Trophoblast cell (in vitro differentiated cells and primary cell): Measurements from ENCODE around the gene TTC12. TPM values are rescaled to one million over a fixed set of nuclear protein-coding genes. Genes with fewer than 3 reads are reported as not detected.
A peak's percentile ranks its signal among the peaks of the same experiment; 100 is the strongest.

Experiments
- DNase-seq, 2 donors: peaks; one replicate each; pipeline ENCODE4 v3.0.0-alpha.2; 2016
- H2AFZ ChIP-seq: 2 replicates; pipeline ENCODE4 v1.6.1; 2013; ENCODE audit warnings: low read length, moderate library complexity, mild to moderate bottlenecking; ENCODE audit not compliant: insufficient read depth, poor library complexity
- H2AK5ac ChIP-seq: 2 replicates; pipeline ENCODE4 v1.6.1; 2013; ENCODE audit warnings: mild to moderate bottlenecking, low read length
- H2BK120ac ChIP-seq: 2 replicates; pipeline ENCODE4 v1.6.1; 2013; ENCODE audit warnings: low read length, mild to moderate bottlenecking, moderate library complexity; ENCODE audit not compliant: insufficient read depth, poor library complexity
- H2BK12ac ChIP-seq: 2 replicates; pipeline ENCODE4 v1.6.1; 2013; ENCODE audit warnings: mild to moderate bottlenecking, low read length, moderate library complexity
- H2BK5ac ChIP-seq: 2 replicates; pipeline ENCODE4 v1.6.1; 2013; ENCODE audit warnings: low read length, low read depth, moderate library complexity, mild to moderate bottlenecking; ENCODE audit not compliant: poor library complexity
- H3K14ac ChIP-seq: 2 replicates; pipeline ENCODE4 v1.6.1; 2013; ENCODE audit warnings: mild to moderate bottlenecking, low read length
- H3K18ac ChIP-seq: 2 replicates; pipeline ENCODE4 v1.6.1; 2013; ENCODE audit warnings: mild to moderate bottlenecking, low read length
- H3K23ac ChIP-seq: 2 replicates; pipeline ENCODE4 v1.6.1; 2013; ENCODE audit warnings: low read length
- H3K27ac ChIP-seq: 2 replicates; pipeline ENCODE4 v1.5.1; 2013; ENCODE audit warnings: low read depth, mild to moderate bottlenecking, inconsistent platforms, low read length, moderate library complexity
- H3K27me3 ChIP-seq: 2 replicates; pipeline ENCODE4 v1.6.1; 2013; ENCODE audit warnings: inconsistent platforms, mild to moderate bottlenecking, low read length, moderate library complexity; ENCODE audit not compliant: insufficient read depth
- H3K36me3 ChIP-seq, 2 experiments: 1 replicate in 1 of 2; 2 replicates in 1 of 2; pipeline ENCODE4 v1.6.1; 2013; ENCODE audit warnings: low read length in 2 of 2, mild to moderate bottlenecking in 2 of 2, moderate library complexity in 1 of 2; ENCODE audit not compliant: insufficient read depth in 2 of 2, control insufficient read depth in 1 of 2
- H3K4ac ChIP-seq: 2 replicates; pipeline ENCODE4 v1.6.1; 2013; ENCODE audit warnings: low read depth, mild to moderate bottlenecking, low read length, moderate library complexity
- H3K4me1 ChIP-seq, 2 experiments: 1 replicate in 1 of 2; 2 replicates in 1 of 2; pipeline ENCODE4 v1.6.1; 2013; ENCODE audit warnings: low read length in 2 of 2, mild to moderate bottlenecking in 2 of 2, moderate library complexity in 1 of 2; ENCODE audit not compliant: insufficient read depth in 2 of 2, control insufficient read depth in 1 of 2
- H3K4me2 ChIP-seq: 2 replicates; pipeline ENCODE4 v1.6.1; 2013; ENCODE audit warnings: inconsistent platforms, mild to moderate bottlenecking, low read length, moderate library complexity
- H3K4me3 ChIP-seq: 2 replicates; pipeline ENCODE4 v1.5.1; 2013; ENCODE audit warnings: mild to moderate bottlenecking, low read depth, low read length, inconsistent platforms
- H3K79me1 ChIP-seq: one replicate; pipeline ENCODE4 v1.6.1; 2013; ENCODE audit warnings: low read length
- H3K79me2 ChIP-seq: 2 replicates; pipeline ENCODE4 v1.6.1; 2013; ENCODE audit warnings: low read length, mild to moderate bottlenecking; ENCODE audit not compliant: control insufficient read depth, insufficient read depth, poor library complexity
- H3K9ac ChIP-seq: 2 replicates; pipeline ENCODE4 v1.6.1; 2013; ENCODE audit warnings: mild to moderate bottlenecking, low read length
- H3K9me3 ChIP-seq: 2 replicates; pipeline ENCODE4 v1.6.1; 2013; ENCODE audit warnings: low read depth, mild to moderate bottlenecking, control low read depth, inconsistent platforms, low read length; ENCODE audit not compliant: insufficient read depth
- H4K12ac ChIP-seq: 2 replicates; pipeline ENCODE4 v1.6.1; 2013; ENCODE audit warnings: low read depth, mild to moderate bottlenecking, low read length, moderate library complexity
- H4K8ac ChIP-seq: 2 replicates; pipeline ENCODE4 v1.6.1; 2013; ENCODE audit warnings: low read depth, mild to moderate bottlenecking, low read length, moderate library complexity
- H4K91ac ChIP-seq: one replicate; pipeline ENCODE4 v1.6.1; 2013; ENCODE audit warnings: low read depth, mild to moderate bottlenecking, low read length, moderate library complexity
- WGBS: extraction: QIAGEN DNeasy Blood & Tissue Kit; methylation state at CpG from one replicate; pipeline ENCODE4 v1.1.7; 2013; ENCODE audit warnings: missing lambda C conversion rate; ENCODE audit not compliant: insufficient read length, insufficient coverage; ENCODE audit errors: extremely low coverage; 5-methylcytosine and 5-hydroxymethylcytosine counted together
- polyA plus RNA-seq: library from polyadenylated mRNA; stranded (reverse); fragments of 200-250 nt; gene quantifications from 2 replicates; pipeline ENCODE4 v1.2.3, GENCODE V29; 2013

The TTC12 gene, protein sequence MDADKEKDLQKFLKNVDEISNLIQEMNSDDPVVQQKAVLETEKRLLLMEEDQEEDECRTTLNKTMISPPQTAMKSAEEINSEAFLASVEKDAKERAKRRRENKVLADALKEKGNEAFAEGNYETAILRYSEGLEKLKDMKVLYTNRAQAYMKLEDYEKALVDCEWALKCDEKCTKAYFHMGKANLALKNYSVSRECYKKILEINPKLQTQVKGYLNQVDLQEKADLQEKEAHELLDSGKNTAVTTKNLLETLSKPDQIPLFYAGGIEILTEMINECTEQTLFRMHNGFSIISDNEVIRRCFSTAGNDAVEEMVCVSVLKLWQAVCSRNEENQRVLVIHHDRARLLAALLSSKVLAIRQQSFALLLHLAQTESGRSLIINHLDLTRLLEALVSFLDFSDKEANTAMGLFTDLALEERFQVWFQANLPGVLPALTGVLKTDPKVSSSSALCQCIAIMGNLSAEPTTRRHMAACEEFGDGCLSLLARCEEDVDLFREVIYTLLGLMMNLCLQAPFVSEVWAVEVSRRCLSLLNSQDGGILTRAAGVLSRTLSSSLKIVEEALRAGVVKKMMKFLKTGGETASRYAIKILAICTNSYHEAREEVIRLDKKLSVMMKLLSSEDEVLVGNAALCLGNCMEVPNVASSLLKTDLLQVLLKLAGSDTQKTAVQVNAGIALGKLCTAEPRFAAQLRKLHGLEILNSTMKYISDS
- polyA plus RNA-seq: 13.5 and 14.3 TPM in 2 replicates

DNA sequence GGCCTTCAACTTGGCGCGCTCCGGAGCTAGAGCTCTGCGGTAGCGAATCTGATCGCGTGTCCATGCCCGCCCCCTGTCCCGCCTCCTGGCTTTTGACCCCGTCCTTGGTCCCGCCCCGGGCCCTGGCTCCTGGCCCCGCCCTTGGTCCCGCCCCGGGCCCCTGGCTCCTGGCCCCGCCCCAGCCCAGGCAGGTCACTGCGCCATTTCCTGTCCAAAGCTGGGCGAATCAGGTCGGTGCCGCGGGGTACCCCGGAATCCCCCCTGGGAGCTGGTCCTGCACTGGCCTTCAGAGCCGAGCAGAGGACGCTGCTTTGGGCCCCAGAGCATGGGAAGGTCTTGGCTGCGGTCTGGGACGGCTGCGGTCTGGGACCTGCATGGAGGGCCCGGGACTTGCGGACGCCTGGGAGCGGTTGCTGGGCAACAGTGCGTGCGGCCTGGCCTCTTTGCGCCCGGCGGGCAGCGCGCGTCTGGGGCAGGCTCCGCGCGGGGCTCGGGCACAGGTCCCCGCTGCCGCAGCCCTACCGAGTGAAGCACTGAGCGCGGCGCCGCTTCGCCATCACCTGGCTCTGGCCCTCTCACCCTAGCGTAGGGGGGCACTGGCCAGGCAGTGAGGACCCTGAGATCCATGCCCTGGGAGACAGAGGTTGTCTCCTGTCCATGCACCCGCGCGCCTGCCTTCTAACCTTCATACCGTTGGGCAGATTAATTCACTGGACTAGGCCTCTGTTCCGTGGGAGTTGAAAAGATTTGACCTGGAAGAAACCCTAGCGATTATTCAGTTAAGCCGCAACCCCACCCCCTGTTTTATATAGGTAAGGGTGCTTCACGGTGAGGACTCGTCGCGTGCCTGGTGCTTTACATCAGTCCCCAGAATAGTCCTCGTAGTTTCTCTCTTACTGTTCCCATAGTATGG lies at the start of gene TTC12:
TTC12 (plus strand) TSS at position 195 of the 913 bp plus-strand sequence. CDS start 1,675 bp downstream, outside the sequence.
- Histone ChIP-seq H4K12ac (peak within 1 kb of the TSS; percentile 47), H2BK5ac (peak within 1 kb of the TSS; percentile 63), H3K9me3 (no peaks in the 10 kb centered on the region), H4K91ac (peak within 1 kb of the TSS; percentile 87), H2AK5ac (peak within 1 kb of the TSS; percentile 56), H3K27me3 (no peaks in the 10 kb centered on the region), H2BK120ac (peak within 1 kb of the TSS; percentile 9), H3K4me1 (peaks cover 7 to 12% of the 10 kb centered on the region in 2 experiments), H3K4me2 (peak within 1 kb of the TSS; percentile 76), H3K18ac (peak within 1 kb of the TSS; percentile 41), H3K23ac (no peak within 1 kb of the TSS), H2BK12ac (no peak within 1 kb of the TSS), H3K36me3 (no peaks in the 10 kb centered on the region), H3K79me2 (peaks cover 2% of the 10 kb centered on the region), H3K4me3 (peak within 1 kb of the TSS; percentile 82), H3K14ac (peak within 1 kb of the TSS; percentile 79), H3K9ac (peak within 1 kb of the TSS; percentile 84), H4K8ac (peak within 1 kb of the TSS; percentile 91), H3K27ac (peak within 1 kb of the TSS; percentile 60), H3K79me1 (peaks cover 5% of the 10 kb centered on the region), H3K4ac (peak within 1 kb of the TSS; percentile 44), H2AFZ (peak within 1 kb of the TSS; percentile 86)
- no CpG with 5 or more reads among the region's 64 CpGs for WGBS
- DNase-seq: peak; percentile 90 to 96

DNA sequence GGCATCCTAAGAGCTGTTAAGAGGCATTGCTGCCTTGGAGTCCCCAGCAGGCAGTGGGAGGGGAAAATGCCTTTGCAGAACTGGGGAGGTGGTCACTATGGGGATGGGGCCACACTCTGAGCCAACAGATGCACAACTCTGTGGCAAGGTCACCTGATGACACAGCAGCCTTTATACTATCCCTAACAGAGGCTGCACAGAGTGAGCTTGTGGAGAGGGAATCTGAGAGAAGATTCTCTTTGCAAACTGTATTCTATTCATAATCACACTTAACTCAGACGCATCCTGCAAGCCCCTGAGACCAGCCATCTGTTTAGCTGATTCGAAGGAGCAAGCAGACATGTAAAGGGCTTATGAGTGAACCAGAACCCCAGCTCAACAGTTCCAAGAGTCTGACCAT lies 49.0 kb upstream of the TTC12 start:
- no peaks in the 10 kb centered on the region for H3K27me3 ChIP-seq
- WGBS: no CpG with 5 or more reads among the region's 2 CpGs

DNA sequence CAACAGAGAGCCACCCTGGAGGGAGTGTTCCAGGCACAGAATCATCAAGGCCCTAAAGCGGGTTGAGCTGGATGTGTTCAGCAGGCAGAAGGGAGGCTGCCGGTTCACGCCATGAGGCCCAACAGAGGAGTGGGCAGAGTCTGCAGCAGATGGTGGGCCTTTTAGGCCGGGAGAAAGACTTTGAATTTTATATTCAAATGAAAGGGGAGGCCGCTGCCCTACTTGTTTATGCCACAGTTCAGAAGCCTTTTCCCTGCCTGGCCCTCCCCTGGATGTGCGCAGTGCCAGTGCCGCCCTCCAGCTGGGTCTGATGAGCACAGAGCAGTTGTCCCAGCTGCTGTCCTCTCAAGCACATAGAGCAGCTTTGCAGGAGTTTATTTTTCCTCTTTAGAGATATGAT lies 46.9 kb upstream of the TTC12 start:
- Histone ChIP-seq H3K4me1 (no peaks in the 10 kb centered on the region), H3K79me2 (no peaks in the 10 kb centered on the region), H4K8ac (no peak overlapping the region), H3K27ac (no peak overlapping the region), H2AFZ (no peak overlapping the region), H2BK5ac (no peak overlapping the region), H3K4me3 (no peak overlapping the region), H3K4me2 (no peak overlapping the region), H3K9me3 (peaks cover 1% of the 10 kb centered on the region), H3K27me3 (no peaks in the 10 kb centered on the region), H3K23ac (no peak overlapping the region), H2BK12ac (no peak overlapping the region), H2AK5ac (no peak overlapping the region), H3K36me3 (no peaks in the 10 kb centered on the region), H3K4ac (no peak overlapping the region), H3K14ac (no peak overlapping the region), H2BK120ac (no peak overlapping the region), H4K91ac (no peak overlapping the region), H3K79me1 (no peaks in the 10 kb centered on the region), H3K18ac (no peak overlapping the region), H4K12ac (no peak overlapping the region), H3K9ac (no peak overlapping the region)
- WGBS: no CpG with 5 or more reads among the region's 7 CpGs
- no peak for DNase-seq

More for the DNA sequence above, 49.0 kb upstream of the TTC12 start:
- Histone ChIP-seq H3K4me2 (no peak overlapping the region), H3K27ac (no peak overlapping the region), H3K23ac (no peak overlapping the region), H3K18ac (no peak overlapping the region), H3K4ac (no peak overlapping the region), H3K4me3 (no peak overlapping the region), H2BK12ac (no peak overlapping the region), H3K4me1 (no peaks in the 10 kb centered on the region), H3K9ac (no peak overlapping the region), H2AK5ac (no peak overlapping the region), H3K9me3 (peaks cover 1% of the 10 kb centered on the region), H3K14ac (no peak overlapping the region), H3K79me1 (no peaks in the 10 kb centered on the region), H4K12ac (no peak overlapping the region), H4K8ac (no peak overlapping the region), H2BK120ac (no peak overlapping the region), H2BK5ac (no peak overlapping the region), H4K91ac (no peak overlapping the region), H3K79me2 (no peaks in the 10 kb centered on the region), H2AFZ (no peak overlapping the region), H3K36me3 (no peaks in the 10 kb centered on the region)
- no peak for DNase-seq

DNA sequence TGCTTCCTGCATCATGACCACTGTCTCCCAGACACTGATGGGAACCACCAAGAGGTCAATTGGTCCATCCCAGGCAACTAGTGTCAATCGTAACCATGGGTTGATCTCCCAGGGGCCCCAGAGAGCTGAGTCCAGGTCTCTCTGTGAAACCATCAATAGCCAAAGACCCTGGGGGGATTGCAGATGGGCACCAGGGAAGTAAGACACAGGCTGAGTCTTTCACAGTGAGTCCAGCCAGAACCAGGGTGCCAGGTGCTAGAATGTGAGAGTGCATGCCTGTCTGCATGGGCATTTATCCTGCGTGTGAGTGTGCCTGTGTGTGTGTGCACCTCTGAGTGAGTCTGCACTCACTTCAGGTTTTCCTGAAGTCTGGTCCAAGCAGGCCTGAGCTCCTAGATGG lies 45.3 kb upstream of the TTC12 start:
- H4K8ac ChIP-seq: no peak overlapping the region
- no peak overlapping the region for H3K4me2 ChIP-seq
- no peak overlapping the region for H3K4me3 ChIP-seq
- no CpG with 5 or more reads among the region's 2 CpGs for WGBS
- no peak overlapping the region for H4K91ac ChIP-seq
- H2BK5ac ChIP-seq: no peak overlapping the region
- H2BK120ac ChIP-seq: no peak overlapping the region
- no peak overlapping the region for H3K14ac ChIP-seq
- no peak overlapping the region for H3K9ac ChIP-seq
- H2BK12ac ChIP-seq: no peak overlapping the region
- no peak overlapping the region for H3K23ac ChIP-seq
- no peak overlapping the region for H2AK5ac ChIP-seq
- no peak overlapping the region for H3K18ac ChIP-seq
- no peaks in the 10 kb centered on the region for H3K79me1 ChIP-seq
- no peaks in the 10 kb centered on the region for H3K4me1 ChIP-seq
- no peaks in the 10 kb centered on the region for H3K27me3 ChIP-seq
- H3K36me3 ChIP-seq: no peaks in the 10 kb centered on the region
- no peak overlapping the region for H3K27ac ChIP-seq
- no peak overlapping the region for H4K12ac ChIP-seq
- no peak overlapping the region for H2AFZ ChIP-seq
- no peak overlapping the region for H3K4ac ChIP-seq
- DNase-seq: no peak
- peaks cover 1% of the 10 kb centered on the region for H3K9me3 ChIP-seq
- no peaks in the 10 kb centered on the region for H3K79me2 ChIP-seq
